Keratinocyte (primary cell): ENCODE results near the gene TGFBRAP1. TPM values are rescaled to one million over a fixed set of nuclear protein-coding genes. Genes with fewer than 3 reads are reported as not detected.
A peak's percentile ranks its signal among the peaks of the same experiment; 100 is the strongest.

ENCODE experiments used
- DNase-seq: peaks from one replicate; pipeline ENCODE4 v3.0.0-alpha.2; 2011; ENCODE audit warnings: low read depth, missing footprints, low spot score
- FAIRE-seq: peaks from 2 replicates; lab custom pipeline; 2011; peaks lifted over from hg19 to GRCh38; lab: Jason Lieb, UNC
- H2AFZ ChIP-seq: 2 replicates; pipeline ENCODE4 v1.6.0; 2012; ENCODE audit warnings: low read length, control low read depth, inconsistent platforms; ENCODE audit not compliant: control insufficient read depth
- H3K27ac ChIP-seq: 2 replicates; pipeline ENCODE4 v1.5.1; 2011; ENCODE audit warnings: low read length; ENCODE audit not compliant: control insufficient read depth, insufficient read depth
- H3K27me3 ChIP-seq: 3 replicates; pipeline ENCODE4 v1.6.0; 2011; ENCODE audit warnings: low read length; ENCODE audit not compliant: control insufficient read depth, insufficient read depth; ENCODE audit errors: extremely low read depth
- H3K36me3 ChIP-seq, 2 experiments: 2 replicates in 1 of 2; 3 replicates in 1 of 2; pipeline ENCODE4 v1.5.1; 2011; ENCODE audit warnings: low read length in 2 of 2, mild to moderate bottlenecking in 1 of 2; ENCODE audit not compliant: control insufficient read depth in 2 of 2, insufficient read depth in 2 of 2; ENCODE audit errors: extremely low read depth in 1 of 2
- H3K4me1 ChIP-seq: 3 replicates; pipeline ENCODE4 v1.5.1; 2011; ENCODE audit warnings: low read length; ENCODE audit not compliant: control insufficient read depth, insufficient read depth; ENCODE audit errors: extremely low read depth
- H3K4me2 ChIP-seq: 3 replicates; pipeline ENCODE4 v1.6.0; 2011; ENCODE audit warnings: low read depth, low read length; ENCODE audit not compliant: control insufficient read depth, insufficient read depth; ENCODE audit errors: extremely low read depth
- H3K4me3 ChIP-seq, 3 experiments: fragments of 200-600 bp in 1 of 3; sonication (generic) in 1 of 3; 2 replicates in 2 of 3; 3 replicates in 1 of 3; pipeline ENCODE4 v1.5.1; 2011 to 2016; ENCODE audit warnings: low read length in 3 of 3, mild to moderate bottlenecking in 3 of 3, control low read depth in 2 of 3, inconsistent platforms in 1 of 3, low read depth in 1 of 3, mixed read lengths in 1 of 3, mixed run types in 1 of 3, moderate library complexity in 1 of 3; ENCODE audit not compliant: control insufficient read depth in 2 of 3, insufficient read depth in 2 of 3; ENCODE audit errors: extremely low read depth in 1 of 3
- H3K79me2 ChIP-seq: 2 replicates; pipeline ENCODE4 v1.6.0; 2012; ENCODE audit warnings: low read length; ENCODE audit not compliant: control insufficient read depth, insufficient read depth
- H3K9ac ChIP-seq: 3 replicates; pipeline ENCODE4 v1.6.0; 2011; ENCODE audit warnings: low read length; ENCODE audit not compliant: control insufficient read depth, insufficient read depth; ENCODE audit errors: extremely low read depth
- H3K9me1 ChIP-seq: 3 replicates; pipeline ENCODE4 v1.6.0; 2011; ENCODE audit warnings: low read length; ENCODE audit not compliant: control insufficient read depth, insufficient read depth; ENCODE audit errors: extremely low read depth
- H3K9me3 ChIP-seq: 2 replicates; pipeline ENCODE4 v1.5.1; 2012; ENCODE audit warnings: low read depth, low read length; ENCODE audit not compliant: control insufficient read depth
- H4K20me1 ChIP-seq: 3 replicates; pipeline ENCODE4 v1.6.0; 2011; ENCODE audit warnings: low read length; ENCODE audit not compliant: control insufficient read depth, insufficient read depth; ENCODE audit errors: extremely low read depth
- EZH2 ChIP-seq: IDR thresholded peaks from one replicate; pipeline ENCODE4 v1.6.1; 2012; ENCODE audit warnings: inconsistent platforms, mild to moderate bottlenecking, low read length, moderate library complexity
- dilution Hi-C: fragments of 300-500 bp; cut with MboI; formaldehyde crosslinking; loops from one replicate; pipeline ENCODE4 v1.7.0; 2020; ENCODE audit warnings: low sequenced_read_pairs; ENCODE audit not compliant: extremely low pct_ligation_motif_present
- polyA plus RNA-seq, 5 experiments: library from polyadenylated mRNA; depleted of rRNA in 3 of 5; stranded (reverse) in 3 of 5; stranded (forward) in 1 of 5; unstranded in 1 of 5; fragments of >200 nt; gene quantifications; 1 replicate in 1 of 5; 2 replicates in 3 of 5; 3 replicates in 1 of 5; pipeline versions ENCODE4 v1.2.1 to v1.2.3, GENCODE V29; 2011 to 2012; ENCODE audit warnings: missing spikeins in 2 of 5, low read depth in 1 of 5, low replicate concordance in 1 of 5
- TF ChIP-seq, protein P1 (sequence below), 3 experiments: IDR thresholded peaks in 1 of 3; conservative IDR thresholded peaks in 1 of 3; optimal IDR thresholded peaks in 1 of 3; 2 replicates in 2 of 3; 3 replicates in 1 of 3; pipeline versions ENCODE3 to v1.5.1; 2011; ENCODE audit warnings: low read length in 3 of 3, mild to moderate bottlenecking in 3 of 3, moderate library complexity in 2 of 3, control low read depth in 1 of 3, inconsistent platforms in 1 of 3; ENCODE audit not compliant: insufficient read depth in 2 of 3; ENCODE audit errors: extremely low read depth in 1 of 3

Gene TGFBRAP1
- polyA plus RNA-seq, 1 donor (not counting 4 experiments of a cell fraction or from before 2014, with no cell fraction given) = 9.3 TPM

DNA sequence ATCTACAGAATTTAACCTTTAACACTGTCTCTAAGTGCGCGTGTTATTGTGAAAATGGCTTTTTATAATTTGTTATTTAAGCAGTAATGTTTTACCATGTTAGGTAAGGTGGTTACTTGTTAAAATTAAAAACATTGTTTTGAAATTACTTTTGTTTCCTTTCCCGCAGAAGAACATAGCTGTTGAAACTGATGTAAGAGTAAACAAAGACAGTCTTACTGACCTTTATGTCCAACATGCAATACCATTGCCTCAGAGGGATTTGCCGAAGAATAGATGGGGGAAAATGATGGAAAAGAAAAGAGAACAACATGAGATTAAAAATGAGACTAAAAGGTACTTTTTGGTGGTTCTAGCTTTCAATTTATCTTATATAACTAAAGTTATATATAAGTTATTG lies 9.9 kb upstream of the TGFBRAP1 start:
- Histone ChIP-seq H3K27ac (no peak overlapping the region), H4K20me1 (no peaks in the 10 kb centered on the region), H3K27me3 (no peaks in the 10 kb centered on the region), H3K4me1 (peaks cover 16% of the 10 kb centered on the region), H3K9ac (peak overlapping the region; percentile 99), H3K36me3 (peaks cover 13 to 18% of the 10 kb centered on the region in 2 experiments), H3K9me1 (no peaks in the 10 kb centered on the region), H3K4me3 (no peak overlapping the region), H3K4me2 (peak overlapping the region; percentile 73), H3K9me3 (no peaks in the 10 kb centered on the region), H3K79me2 (peaks cover 50% of the 10 kb centered on the region), H2AFZ (no peak overlapping the region)
- FAIRE-seq (no peak), DNase-seq (no peak)
- dilution Hi-C loops = no loop called here
- no peak for TF ChIP-seq EZH2
- TF ChIP-seq, protein P1, sequence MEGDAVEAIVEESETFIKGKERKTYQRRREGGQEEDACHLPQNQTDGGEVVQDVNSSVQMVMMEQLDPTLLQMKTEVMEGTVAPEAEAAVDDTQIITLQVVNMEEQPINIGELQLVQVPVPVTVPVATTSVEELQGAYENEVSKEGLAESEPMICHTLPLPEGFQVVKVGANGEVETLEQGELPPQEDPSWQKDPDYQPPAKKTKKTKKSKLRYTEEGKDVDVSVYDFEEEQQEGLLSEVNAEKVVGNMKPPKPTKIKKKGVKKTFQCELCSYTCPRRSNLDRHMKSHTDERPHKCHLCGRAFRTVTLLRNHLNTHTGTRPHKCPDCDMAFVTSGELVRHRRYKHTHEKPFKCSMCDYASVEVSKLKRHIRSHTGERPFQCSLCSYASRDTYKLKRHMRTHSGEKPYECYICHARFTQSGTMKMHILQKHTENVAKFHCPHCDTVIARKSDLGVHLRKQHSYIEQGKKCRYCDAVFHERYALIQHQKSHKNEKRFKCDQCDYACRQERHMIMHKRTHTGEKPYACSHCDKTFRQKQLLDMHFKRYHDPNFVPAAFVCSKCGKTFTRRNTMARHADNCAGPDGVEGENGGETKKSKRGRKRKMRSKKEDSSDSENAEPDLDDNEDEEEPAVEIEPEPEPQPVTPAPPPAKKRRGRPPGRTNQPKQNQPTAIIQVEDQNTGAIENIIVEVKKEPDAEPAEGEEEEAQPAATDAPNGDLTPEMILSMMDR (optimal IDR thresholded peaks at IDR 0.05 in 1 of 3, IDR thresholded peaks at IDR 0.05 in 1 of 3, conservative IDR thresholded peaks at IDR 0.05 in 1 of 3; ENCODE audit: extremely low read depth in 1 of 3, insufficient read depth in 2 of 3, low read length in 3 of 3) = no peak

DNA sequence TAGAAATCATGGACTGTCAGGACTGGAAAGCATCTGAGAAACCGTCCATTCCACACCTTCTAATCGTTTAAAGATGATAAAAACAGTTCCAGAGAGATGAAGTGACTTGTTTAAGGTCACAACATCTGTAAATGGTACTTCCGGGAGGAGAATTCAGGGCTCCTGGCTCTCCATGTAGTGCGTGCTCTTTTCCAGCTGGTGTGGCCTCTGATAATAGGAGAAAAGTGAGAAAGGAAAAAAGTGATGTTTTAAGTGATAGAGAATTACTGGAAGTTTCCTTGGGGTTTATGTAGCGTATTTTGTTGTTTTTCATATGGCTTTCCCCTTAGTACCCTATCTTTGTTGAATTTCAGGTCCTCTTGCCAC lies 8.5 kb upstream of the TGFBRAP1 start:
- Histone ChIP-seq H3K36me3 (peaks cover 11 to 14% of the 10 kb centered on the region in 2 experiments), H3K27me3 (no peaks in the 10 kb centered on the region), H4K20me1 (no peaks in the 10 kb centered on the region), H3K9ac (peak overlapping the region; percentile 99), H3K9me3 (no peaks in the 10 kb centered on the region), H3K4me2 (peak overlapping the region; percentile 73), H3K4me1 (peaks cover 16% of the 10 kb centered on the region), H3K27ac (peak overlapping the region; percentile 99), H2AFZ (peak overlapping the region; percentile 99), H3K79me2 (peaks cover 50% of the 10 kb centered on the region), H3K4me3 (peak overlapping the region; percentile 77 to 100 (median 99)), H3K9me1 (no peaks in the 10 kb centered on the region)
- DNase-seq (no peak), FAIRE-seq (no peak)
- dilution Hi-C loops = no loop called here
- TF ChIP-seq EZH2 = no peak
- TF ChIP-seq, protein P1 (optimal IDR thresholded peaks at IDR 0.05 in 1 of 3, IDR thresholded peaks at IDR 0.05 in 1 of 3, conservative IDR thresholded peaks at IDR 0.05 in 1 of 3; ENCODE audit: extremely low read depth in 1 of 3, insufficient read depth in 2 of 3, low read length in 3 of 3) = no peak
